ENCODE results near the gene SH3RF3. TPM values are rescaled to one million over a fixed set of nuclear protein-coding genes. Genes with fewer than 3 reads are reported as not detected.
"Not testable (repeated sequence)": the region's sequence is repeated elsewhere in the genome, so short reads cannot be mapped to it uniquely, and the experiment has no call there.

SH3RF3 gene
- total and polyA plus RNA-seq, 2 of the 13 experiments (the other 11 are each of a cell fraction or from before 2014, with no cell fraction given): 0.04 TPM; not detected in 1

DNA sequence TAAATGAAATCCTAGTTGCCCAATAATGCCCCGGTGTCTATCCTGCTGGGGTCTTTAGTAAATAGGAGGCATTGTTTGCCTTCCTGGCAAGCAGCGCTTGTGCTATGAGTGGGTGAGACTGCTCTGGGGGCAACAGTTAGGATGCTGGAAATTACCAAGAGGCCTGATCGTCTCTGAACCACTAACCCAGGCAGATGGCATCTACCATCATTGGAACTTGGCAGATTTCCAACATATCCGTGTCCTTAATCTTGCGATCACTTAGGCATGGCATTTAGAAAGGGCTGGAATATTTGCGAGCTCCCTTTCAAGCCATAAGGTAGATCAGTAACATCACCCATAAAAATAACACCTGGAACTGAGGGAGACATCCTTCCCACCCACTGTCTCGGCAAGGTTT lies 18.8 kb upstream of the SH3RF3 start:
- ATAC-seq (no peak), DNase-seq (ENCODE audit: low spot score) (no peak), FAIRE-seq (no peak)
- H3K4me2 ChIP-seq (ENCODE audit: low read depth, low read length): no peak overlapping the region
- in situ Hi-C loops (cut with HindIII; ENCODE audit: extremely low pct_ligation_motif_present, low pct_unique_long_range_greater_than_20kb) (no loop called here), intact Hi-C loops (cut with micrococcal nuclease; ENCODE audit: unreplicated experiment) (no loop called here)
- H3K9ac ChIP-seq (ENCODE audit: insufficient read depth, low read depth, low read length): no peak overlapping the region
- ChIA-PET POLR2A (no interaction called here), CTCF (ENCODE audit: low intra/inter-chr PET ratio, low total read pairs) (no interaction called here)
- H3K4me3 ChIP-seq (replicated peaks in 1 of 3; ENCODE audit: insufficient read depth in 1 of 3, low read depth in 2 of 3, low read length in 3 of 3): no peak overlapping the region
- H3K79me2 ChIP-seq (ENCODE audit: insufficient read depth, low read length): no peaks in the 10 kb centered on the region
- no peaks in the 10 kb centered on the region for H3K9me3 ChIP-seq (ENCODE audit: low read length)
- BruUV-seq (replicated peaks): no TSS peak
- H3K4me1 ChIP-seq (ENCODE audit: insufficient read depth, low read length): no peaks in the 10 kb centered on the region
- no peak overlapping the region for H3K27ac ChIP-seq (ENCODE audit: extremely low read length, insufficient read depth, low read length)
- TF ChIP-seq, protein P1, sequence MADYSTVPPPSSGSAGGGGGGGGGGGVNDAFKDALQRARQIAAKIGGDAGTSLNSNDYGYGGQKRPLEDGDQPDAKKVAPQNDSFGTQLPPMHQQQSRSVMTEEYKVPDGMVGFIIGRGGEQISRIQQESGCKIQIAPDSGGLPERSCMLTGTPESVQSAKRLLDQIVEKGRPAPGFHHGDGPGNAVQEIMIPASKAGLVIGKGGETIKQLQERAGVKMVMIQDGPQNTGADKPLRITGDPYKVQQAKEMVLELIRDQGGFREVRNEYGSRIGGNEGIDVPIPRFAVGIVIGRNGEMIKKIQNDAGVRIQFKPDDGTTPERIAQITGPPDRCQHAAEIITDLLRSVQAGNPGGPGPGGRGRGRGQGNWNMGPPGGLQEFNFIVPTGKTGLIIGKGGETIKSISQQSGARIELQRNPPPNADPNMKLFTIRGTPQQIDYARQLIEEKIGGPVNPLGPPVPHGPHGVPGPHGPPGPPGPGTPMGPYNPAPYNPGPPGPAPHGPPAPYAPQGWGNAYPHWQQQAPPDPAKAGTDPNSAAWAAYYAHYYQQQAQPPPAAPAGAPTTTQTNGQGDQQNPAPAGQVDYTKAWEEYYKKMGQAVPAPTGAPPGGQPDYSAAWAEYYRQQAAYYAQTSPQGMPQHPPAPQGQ (CRISPR knock-in tag; IDR thresholded peaks at IDR 0.05; ENCODE audit: borderline replicate concordance): no peak
- TF ChIP-seq ZNF367 (CRISPR knock-in tag; IDR thresholded peaks at IDR 0.05; ENCODE audit: borderline replicate concordance): no peak
- no peak for TF ChIP-seq ZNF460 (CRISPR knock-in tag; IDR thresholded peaks at IDR 0.05; ENCODE audit: borderline replicate concordance)
- TF ChIP-seq JUND (CRISPR knock-in tag; IDR thresholded peaks at IDR 0.05): no peak
- TF ChIP-seq, protein P2, sequence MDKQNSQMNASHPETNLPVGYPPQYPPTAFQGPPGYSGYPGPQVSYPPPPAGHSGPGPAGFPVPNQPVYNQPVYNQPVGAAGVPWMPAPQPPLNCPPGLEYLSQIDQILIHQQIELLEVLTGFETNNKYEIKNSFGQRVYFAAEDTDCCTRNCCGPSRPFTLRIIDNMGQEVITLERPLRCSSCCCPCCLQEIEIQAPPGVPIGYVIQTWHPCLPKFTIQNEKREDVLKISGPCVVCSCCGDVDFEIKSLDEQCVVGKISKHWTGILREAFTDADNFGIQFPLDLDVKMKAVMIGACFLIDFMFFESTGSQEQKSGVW (CRISPR knock-in tag; IDR thresholded peaks at IDR 0.05; ENCODE audit: borderline replicate concordance): no peak
- no peak for TF ChIP-seq ZNF205 (CRISPR knock-in tag; IDR thresholded peaks at IDR 0.05)
- no peak for TF ChIP-seq POLR2AphosphoS5 (IDR thresholded peaks at IDR 0.05; ENCODE audit: low read depth, low read length)
- TF ChIP-seq, protein P3, sequence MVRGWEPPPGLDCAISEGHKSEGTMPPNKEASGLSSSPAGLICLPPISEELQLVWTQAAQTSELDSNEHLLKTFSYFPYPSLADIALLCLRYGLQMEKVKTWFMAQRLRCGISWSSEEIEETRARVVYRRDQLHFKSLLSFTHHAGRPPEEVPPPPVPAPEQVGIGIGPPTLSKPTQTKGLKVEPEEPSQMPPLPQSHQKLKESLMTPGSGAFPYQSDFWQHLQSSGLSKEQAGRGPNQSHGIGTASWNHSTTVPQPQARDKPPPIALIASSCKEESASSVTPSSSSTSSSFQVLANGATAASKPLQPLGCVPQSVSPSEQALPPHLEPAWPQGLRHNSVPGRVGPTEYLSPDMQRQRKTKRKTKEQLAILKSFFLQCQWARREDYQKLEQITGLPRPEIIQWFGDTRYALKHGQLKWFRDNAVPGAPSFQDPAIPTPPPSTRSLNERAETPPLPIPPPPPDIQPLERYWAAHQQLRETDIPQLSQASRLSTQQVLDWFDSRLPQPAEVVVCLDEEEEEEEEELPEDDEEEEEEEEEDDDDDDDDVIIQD (CRISPR knock-in tag; IDR thresholded peaks at IDR 0.05; ENCODE audit: low read depth): no peak
- TF ChIP-seq, protein P4, sequence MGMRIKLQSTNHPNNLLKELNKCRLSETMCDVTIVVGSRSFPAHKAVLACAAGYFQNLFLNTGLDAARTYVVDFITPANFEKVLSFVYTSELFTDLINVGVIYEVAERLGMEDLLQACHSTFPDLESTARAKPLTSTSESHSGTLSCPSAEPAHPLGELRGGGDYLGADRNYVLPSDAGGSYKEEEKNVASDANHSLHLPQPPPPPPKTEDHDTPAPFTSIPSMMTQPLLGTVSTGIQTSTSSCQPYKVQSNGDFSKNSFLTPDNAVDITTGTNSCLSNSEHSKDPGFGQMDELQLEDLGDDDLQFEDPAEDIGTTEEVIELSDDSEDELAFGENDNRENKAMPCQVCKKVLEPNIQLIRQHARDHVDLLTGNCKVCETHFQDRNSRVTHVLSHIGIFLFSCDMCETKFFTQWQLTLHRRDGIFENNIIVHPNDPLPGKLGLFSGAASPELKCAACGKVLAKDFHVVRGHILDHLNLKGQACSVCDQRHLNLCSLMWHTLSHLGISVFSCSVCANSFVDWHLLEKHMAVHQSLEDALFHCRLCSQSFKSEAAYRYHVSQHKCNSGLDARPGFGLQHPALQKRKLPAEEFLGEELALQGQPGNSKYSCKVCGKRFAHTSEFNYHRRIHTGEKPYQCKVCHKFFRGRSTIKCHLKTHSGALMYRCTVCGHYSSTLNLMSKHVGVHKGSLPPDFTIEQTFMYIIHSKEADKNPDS (CRISPR knock-in tag; IDR thresholded peaks at IDR 0.05): no peak
- no peak for TF ChIP-seq YY1 (IDR thresholded peaks at IDR 0.05; ENCODE audit: insufficient read depth, insufficient replicate concordance, low read depth, low read length)
- TF ChIP-seq GPN1 (CRISPR knock-in tag; IDR thresholded peaks at IDR 0.05; ENCODE audit: borderline replicate concordance): no peak
- no peak for TF ChIP-seq ADNP (CRISPR knock-in tag; IDR thresholded peaks at IDR 0.05)
- H2AFZ ChIP-seq (ENCODE audit: low read length): no peak overlapping the region
- peaks cover 0 to 9% of the 10 kb centered on the region in 2 experiments; a peak in 3 of 5 replicates for H3K27me3 ChIP-seq (ENCODE audit: control insufficient read depth in 1 of 2, insufficient read depth in 2 of 2, low read length in 2 of 2)
- 38% methylated on average over 7 of the region's 7 CpGs for WGBS (ENCODE audit: low lambda C conversion rate)
- H3K36me3 ChIP-seq (replicated peaks in 1 of 2; ENCODE audit: control insufficient read depth in 1 of 2, insufficient read depth in 2 of 2, low read length in 2 of 2): no peaks in the 10 kb centered on the region
- H4K20me1 ChIP-seq (ENCODE audit: insufficient read depth, low read length): no peaks in the 10 kb centered on the region

DNA sequence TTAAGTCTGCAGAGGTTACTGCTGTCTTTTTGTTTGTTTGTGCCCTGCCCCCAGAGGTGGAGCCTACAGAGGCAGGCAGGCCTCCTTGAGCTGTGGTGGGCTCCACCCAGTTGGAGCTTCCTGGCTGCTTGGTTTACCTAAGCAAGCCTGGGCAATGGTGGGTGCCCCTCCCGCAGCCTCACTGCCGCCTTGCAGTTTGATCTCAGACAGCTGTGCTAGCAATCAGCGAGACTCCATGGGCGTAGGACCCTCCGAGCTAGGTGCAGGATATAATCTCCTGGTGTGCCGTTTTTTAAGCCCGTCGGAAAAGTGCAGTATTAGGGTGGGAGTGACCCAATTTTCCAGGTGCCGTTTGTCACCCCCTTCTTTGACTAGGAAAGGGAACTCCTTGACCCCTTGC lies 11.8 kb upstream of the SH3RF3 start:
- H3K4me3 ChIP-seq (replicated peaks in 1 of 3; ENCODE audit: insufficient read depth in 1 of 3, low read depth in 2 of 3, low read length in 3 of 3); DNase-seq (ENCODE audit: low spot score); H3K27ac ChIP-seq (ENCODE audit: extremely low read length, insufficient read depth, low read length); in situ Hi-C loops (cut with HindIII; ENCODE audit: extremely low pct_ligation_motif_present, low pct_unique_long_range_greater_than_20kb); CTCF ChIA-PET (ENCODE audit: low intra/inter-chr PET ratio, low total read pairs); H4K20me1 ChIP-seq (ENCODE audit: insufficient read depth, low read length); H3K9me3 ChIP-seq (ENCODE audit: low read length); H3K4me1 ChIP-seq (ENCODE audit: insufficient read depth, low read length); H3K4me2 ChIP-seq (ENCODE audit: low read depth, low read length); H3K79me2 ChIP-seq (ENCODE audit: insufficient read depth, low read length); FAIRE-seq; H3K27me3 ChIP-seq (ENCODE audit: control insufficient read depth in 1 of 2, insufficient read depth in 2 of 2, low read length in 2 of 2); POLR2A ChIA-PET; BruUV-seq (replicated peaks); H3K9ac ChIP-seq (ENCODE audit: insufficient read depth, low read depth, low read length); intact Hi-C loops (cut with micrococcal nuclease; ENCODE audit: unreplicated experiment); H3K36me3 ChIP-seq (replicated peaks in 1 of 2; ENCODE audit: control insufficient read depth in 1 of 2, insufficient read depth in 2 of 2, low read length in 2 of 2); H2AFZ ChIP-seq (ENCODE audit: low read length); ATAC-seq: not testable (repeated sequence)
- 82% methylated on average over 9 of the region's 9 CpGs for WGBS (ENCODE audit: low lambda C conversion rate)
